GM20000 (cell line): ENCODE measurements around the gene ABLIM2.

Source experiments
- DNase-seq: peaks from one replicate; pipeline ENCODE4 v3.0.0; 2012; ENCODE audit warnings: low spot score
- TF ChIP-seq, protein P1 (sequence below): IDR thresholded peaks from 2 replicates; pipeline ENCODE4 v1.5.1; 2012; ENCODE audit warnings: mild to moderate bottlenecking, control low read depth; ENCODE audit errors: extremely low read depth, missing control alignments

Gene ABLIM2

DNA sequence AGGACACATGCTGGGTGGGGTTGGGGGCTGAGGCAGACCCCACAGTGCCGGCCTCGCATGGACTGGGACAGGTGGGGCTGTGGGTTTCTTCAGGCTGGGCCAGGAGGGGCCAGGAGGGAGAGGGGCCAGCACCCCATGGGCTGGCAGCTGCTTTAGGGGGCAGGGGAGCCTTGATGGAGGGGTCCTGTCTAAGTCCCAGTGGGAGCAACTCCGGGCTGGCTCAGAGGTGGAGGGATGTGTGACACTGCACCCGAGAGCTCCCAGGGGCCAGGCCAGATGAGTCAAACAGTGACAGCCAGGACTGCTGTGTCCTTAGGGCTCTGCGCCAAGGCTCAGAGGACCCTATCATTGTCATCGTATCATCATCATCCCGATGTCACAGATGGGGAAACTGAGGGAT, 4.4 kb upstream of the ABLIM2 start:
- no peak for DNase-seq
- TF ChIP-seq, protein P1, sequence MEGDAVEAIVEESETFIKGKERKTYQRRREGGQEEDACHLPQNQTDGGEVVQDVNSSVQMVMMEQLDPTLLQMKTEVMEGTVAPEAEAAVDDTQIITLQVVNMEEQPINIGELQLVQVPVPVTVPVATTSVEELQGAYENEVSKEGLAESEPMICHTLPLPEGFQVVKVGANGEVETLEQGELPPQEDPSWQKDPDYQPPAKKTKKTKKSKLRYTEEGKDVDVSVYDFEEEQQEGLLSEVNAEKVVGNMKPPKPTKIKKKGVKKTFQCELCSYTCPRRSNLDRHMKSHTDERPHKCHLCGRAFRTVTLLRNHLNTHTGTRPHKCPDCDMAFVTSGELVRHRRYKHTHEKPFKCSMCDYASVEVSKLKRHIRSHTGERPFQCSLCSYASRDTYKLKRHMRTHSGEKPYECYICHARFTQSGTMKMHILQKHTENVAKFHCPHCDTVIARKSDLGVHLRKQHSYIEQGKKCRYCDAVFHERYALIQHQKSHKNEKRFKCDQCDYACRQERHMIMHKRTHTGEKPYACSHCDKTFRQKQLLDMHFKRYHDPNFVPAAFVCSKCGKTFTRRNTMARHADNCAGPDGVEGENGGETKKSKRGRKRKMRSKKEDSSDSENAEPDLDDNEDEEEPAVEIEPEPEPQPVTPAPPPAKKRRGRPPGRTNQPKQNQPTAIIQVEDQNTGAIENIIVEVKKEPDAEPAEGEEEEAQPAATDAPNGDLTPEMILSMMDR: no peak

DNA sequence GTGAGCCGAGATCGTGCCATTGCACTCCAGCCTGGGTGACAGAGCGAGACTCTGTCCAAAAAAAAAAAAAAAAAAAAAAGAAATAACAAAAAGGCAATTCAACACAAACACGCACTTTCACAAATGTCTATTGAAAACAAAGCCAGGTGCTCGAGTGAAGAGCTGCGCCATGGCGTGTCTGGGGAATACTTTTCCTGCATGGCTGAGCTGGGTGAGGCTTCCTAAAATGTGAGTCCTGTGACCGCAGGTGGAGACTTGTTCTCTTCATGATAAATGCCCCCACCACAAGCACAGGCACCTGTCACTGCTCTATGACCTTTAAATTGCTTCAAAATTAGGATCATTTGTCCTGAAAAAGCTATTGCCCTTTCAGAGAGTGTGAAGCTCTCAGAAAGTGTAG, 4.0 kb upstream of the ABLIM2 start:
- TF ChIP-seq, protein P1: no peak
- no peak for DNase-seq

DNA sequence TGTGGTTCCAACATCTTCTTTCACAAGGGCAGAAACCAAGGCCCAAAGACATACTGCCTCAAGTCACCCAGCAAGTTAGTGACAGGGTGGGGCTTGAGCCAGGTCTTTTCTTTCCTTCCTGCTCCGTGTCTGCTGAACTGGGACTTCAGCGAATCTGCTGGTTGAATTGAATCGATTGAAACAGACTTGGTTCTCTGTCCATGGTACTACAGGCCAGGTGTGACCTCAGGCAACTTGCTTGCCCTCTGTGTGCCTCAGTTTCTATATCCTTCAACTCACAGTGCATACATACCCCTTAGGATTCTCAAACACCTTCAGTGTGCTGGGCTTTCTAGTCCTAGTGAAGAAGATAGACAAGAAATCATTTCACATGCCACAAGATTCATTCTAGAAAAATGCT, 2.0 kb upstream of the ABLIM2 start:
- no peak for DNase-seq
- TF ChIP-seq, protein P1: no peak

DNA sequence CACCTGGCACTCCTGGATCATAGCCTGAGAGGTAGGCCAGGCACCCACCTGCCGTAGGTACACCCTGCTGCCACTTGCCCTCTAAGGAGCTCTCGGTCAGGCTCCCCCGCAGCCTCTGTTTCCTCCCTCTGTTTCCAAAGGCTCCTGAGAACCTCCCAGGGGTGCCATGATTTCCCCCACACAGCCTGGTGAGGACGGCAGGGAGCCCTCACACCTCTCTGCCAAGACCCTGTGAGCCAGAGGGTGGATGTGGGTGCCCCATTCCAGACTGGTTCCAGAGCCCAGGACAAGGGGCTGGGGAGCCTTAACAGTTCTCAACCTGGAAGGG, 1.6 kb upstream of the ABLIM2 start:
- DNase-seq: no peak
- TF ChIP-seq, protein P1: no peak

DNA sequence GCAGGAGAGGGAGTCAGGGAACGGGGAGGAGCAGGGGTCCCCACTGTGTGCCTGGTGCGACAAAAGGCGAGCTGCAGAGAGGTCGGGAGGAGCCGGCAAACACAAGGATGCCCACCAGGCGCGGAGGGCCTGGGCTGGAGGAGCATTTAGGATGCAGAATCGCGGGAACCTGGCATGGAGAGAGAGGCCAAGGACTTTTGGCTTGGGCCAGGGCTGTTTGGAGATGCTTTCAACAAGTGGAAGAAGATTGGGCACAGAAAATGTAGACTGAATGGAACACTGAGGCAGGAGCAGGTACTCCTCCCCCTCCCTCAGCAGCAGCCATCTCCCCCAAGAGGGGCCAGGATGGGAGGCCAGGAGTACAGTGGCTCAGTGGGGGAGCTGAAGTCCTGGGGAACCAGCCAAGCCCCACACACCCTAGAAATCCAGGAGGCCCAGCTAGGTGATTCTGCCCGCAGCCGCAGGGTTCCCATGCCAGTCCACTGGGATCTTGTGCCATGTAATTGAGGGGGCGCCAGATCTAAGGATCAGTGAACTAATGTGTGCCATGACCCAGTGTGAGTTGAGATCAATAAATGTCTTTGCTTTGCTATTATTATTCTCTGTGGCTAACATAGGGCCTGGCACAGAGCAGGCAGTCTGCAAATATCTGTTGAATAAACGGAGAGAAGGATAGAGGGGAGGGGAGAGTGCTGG, 1.1 kb upstream of the ABLIM2 start:
- TF ChIP-seq, protein P1: no peak
- DNase-seq: no peak

DNA sequence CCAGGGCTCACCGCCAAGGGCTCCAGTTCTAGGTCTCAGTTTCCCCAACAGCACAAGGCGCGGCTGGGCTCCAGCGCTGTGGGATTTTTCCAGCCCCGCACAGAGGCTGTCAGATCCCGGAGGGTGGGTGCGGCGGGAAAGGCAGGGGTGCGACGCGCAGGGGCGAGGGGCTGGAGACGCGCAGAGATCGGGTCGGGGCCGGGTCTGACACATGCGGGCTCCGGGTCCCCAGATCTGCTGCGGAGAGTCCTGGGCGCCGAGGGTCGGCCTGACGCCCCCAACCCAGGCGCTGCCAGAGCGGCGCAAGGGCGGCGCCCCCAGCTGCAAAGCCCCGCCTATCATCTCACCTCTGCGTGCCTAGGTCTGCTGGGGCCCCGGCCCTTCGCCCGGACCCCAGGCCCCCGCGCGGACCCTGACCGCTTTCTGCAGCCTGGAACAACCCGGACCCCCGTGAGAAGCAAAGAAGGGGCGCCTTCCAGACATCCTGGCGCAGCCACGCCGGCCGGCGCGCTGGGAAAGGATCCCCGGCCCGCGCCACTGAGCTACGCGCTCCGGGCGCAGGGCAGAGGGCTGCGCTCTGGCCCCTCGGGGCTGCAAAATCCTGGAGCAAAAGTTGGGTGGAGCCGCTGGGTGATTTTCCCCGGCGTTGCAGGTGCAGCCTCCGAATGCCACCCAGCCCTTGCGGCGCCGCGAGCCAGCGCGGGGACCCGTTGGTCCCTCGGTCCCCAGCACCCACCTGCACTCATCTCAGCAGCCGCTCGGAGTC, 486 bp downstream of the ABLIM2 start:
- TF ChIP-seq, protein P1: no peak
- no peak for DNase-seq

DNA sequence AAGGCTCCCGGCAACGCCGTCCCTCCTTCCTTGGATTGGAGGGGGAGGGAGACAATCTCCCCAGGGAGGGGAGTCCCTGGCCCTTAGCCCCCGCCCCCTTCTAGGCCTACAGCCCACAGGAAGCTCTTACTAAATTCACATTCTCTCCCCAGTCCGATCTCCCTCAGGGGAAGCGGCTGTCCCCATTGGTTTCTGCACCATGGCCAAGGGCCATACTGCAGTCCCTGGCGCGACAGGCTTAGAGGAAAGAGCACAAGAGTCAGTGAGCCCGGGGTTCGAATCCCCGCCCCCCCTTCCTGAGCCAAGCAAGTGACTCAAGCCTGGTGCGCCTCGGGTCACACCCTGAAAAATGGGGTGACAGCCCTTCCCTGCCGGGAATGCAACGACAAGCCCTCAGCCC, 1.1 kb downstream of the ABLIM2 start:
- DNase-seq: no peak
- TF ChIP-seq, protein P1: no peak
